ENCODE data around the gene BEND7. TPM values are rescaled to one million over a fixed set of nuclear protein-coding genes. Genes with fewer than 3 reads are reported as not detected.
"Not testable (repeated sequence)": the region's sequence is repeated elsewhere in the genome, so short reads cannot be mapped to it uniquely, and the experiment has no call there.

The BEND7 gene
- polyA plus RNA-seq (ENCODE audit: insufficient read length in 4 of 4), result 10 to 100 TPM; 15.6 to 39.7 (median 33.9) TPM

GRCh38 chr10:13528875-13529713 is at the start of gene BEND7:
Gene BEND7, minus strand, starts transcription at chr10:13529014. Its CDS starts 481 bp downstream, at chr10:13528533.
- DNase-seq (ENCODE audit: low read depth in 4 of 4, low spot score in 3 of 4), result no peak

DNA sequence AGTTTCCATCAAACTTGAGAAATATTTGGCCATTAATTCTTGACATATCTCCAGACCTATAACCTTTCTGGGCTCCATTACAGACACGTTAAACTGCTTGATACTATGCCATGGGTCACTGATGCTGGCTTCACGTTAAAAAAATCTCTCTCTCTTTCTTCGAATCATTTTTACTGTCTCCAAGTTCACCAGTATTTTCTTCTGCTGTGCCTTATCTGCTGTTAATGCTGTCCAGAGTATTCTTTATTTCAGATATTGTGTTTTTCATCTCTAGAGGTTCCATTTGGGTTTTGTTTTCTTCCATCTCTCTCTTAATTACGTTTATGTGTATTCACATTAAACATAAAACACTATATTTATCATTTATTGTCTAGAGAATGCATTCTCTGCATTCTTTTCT is 45.1 kb upstream of the BEND7 start:
- DNase-seq (ENCODE audit: low read depth in 4 of 4, low spot score in 3 of 4), result no peak

DNA sequence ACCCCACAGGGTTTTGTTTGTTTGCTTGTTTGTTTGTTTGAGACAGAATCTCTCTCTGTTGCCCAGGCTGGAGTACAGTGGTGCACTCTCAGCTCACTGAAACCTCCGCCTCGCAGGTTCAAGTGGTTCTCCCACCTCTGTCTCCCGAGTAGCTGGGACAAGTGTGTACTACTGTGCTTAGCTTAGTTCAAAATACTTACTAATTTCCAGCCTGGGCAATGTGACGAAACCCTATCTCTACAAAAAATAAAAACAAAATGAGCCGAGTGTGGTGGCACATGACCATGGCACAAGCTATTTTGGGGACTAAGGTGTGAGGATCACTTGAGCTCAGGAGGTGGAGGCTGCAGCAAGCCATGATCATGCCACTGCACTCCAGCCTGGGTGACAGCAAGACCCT is 42.7 kb upstream of the BEND7 start:
- DNase-seq (ENCODE audit: low read depth in 4 of 4, low spot score in 3 of 4), result no peak

- no peak for DNase-seq (ENCODE audit: low read depth in 4 of 4, low spot score in 3 of 4)
Measured at GRCh38 chr10:13567030-13567429, 38.2 kb upstream of the BEND7 start.

- DNase-seq (ENCODE audit: low read depth in 4 of 4, low spot score in 3 of 4), result no peak
Measured at GRCh38 chr10:13564576-13564975, 35.8 kb upstream of the BEND7 start.

- DNase-seq (ENCODE audit: low read depth in 4 of 4, low spot score in 3 of 4), result no peak
Measured at GRCh38 chr10:13563481-13564445, 34.9 kb upstream of the BEND7 start.

- no peak for DNase-seq (ENCODE audit: low read depth in 4 of 4, low spot score in 3 of 4)
Measured at GRCh38 chr10:13560597-13560996, 31.8 kb upstream of the BEND7 start.

GRCh38 chr10:13559124-13559700 is 30.4 kb upstream of the BEND7 start:
- DNase-seq (ENCODE audit: low read depth in 4 of 4, low spot score in 3 of 4), result no peak

DNA sequence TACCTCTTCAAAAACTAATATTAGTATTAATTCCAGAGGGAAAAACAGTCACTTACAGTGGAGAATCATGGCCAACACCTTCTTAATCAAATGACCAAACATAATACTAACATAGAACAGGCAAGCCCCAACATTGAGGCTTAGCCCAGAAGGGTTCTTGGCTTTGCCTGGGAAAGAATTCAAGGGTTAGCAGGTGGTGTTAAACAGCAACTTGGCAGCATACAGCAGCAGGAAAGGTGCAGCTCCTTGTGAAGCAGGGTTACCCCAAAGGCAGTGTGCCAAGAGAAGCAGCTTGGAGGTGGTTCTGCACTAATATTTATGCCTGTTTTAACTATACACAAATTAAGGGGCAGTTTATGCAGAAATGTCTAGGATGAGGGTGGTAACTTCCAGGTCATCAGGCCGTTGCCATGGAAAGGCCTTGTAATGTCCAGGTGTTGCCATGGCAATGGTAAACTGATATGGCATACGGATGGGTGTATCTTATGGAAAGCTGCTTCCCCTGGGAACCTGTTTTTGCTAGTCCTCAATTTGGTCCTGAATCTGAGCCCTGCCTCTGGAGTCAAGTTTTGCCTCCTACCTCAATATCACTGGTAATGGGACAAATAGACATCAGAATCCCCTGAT is 27.2 kb upstream of the BEND7 start:
- no peak for DNase-seq (ENCODE audit: low read depth in 4 of 4, low spot score in 3 of 4)

DNA sequence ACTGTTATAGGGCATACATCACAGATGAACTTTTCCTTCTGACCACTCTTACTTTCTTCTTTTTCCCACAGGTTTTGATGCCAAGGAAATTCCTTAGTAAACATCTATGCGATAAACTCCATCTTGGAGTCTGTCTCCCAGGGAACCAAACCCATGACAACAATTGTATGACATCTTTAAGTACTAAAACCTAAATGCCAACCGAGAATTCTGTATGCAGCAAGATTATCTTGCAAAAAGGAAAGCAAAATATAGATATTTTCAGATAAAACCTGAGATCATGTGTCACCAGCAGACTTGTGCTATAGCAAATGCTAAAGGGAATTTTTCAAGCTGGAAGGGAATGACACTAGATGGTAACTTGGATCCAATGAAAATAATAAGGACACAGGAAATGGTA is 22.0 kb upstream of the BEND7 start:
- DNase-seq (ENCODE audit: low read depth in 4 of 4, low spot score in 3 of 4), result no peak

DNA sequence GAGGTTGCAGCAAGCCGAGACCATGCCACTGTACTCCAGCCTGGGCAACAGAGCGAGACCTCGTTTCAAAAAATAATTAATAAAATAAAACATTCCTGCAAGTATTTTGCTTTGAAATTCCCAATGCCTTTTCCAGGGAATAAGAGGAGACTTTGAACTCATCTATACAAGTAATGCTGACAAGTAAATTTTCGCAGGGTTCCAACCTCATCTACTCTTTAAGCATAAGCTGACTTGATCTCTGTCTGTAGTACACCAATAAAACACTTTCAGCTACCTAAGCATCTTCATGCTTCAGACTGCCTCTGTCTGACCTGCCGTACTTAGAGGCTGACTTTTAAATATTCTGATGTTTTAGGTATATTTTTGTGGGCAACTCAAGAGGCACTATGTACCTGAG is 13.7 kb upstream of the BEND7 start:
- DNase-seq (ENCODE audit: low read depth in 4 of 4, low spot score in 3 of 4), result no peak

- not testable (repeated sequence) for DNase-seq (ENCODE audit: low read depth in 4 of 4, low spot score in 3 of 4)
Measured at GRCh38 chr10:13537985-13538384, 9.2 kb upstream of the BEND7 start.

DNA sequence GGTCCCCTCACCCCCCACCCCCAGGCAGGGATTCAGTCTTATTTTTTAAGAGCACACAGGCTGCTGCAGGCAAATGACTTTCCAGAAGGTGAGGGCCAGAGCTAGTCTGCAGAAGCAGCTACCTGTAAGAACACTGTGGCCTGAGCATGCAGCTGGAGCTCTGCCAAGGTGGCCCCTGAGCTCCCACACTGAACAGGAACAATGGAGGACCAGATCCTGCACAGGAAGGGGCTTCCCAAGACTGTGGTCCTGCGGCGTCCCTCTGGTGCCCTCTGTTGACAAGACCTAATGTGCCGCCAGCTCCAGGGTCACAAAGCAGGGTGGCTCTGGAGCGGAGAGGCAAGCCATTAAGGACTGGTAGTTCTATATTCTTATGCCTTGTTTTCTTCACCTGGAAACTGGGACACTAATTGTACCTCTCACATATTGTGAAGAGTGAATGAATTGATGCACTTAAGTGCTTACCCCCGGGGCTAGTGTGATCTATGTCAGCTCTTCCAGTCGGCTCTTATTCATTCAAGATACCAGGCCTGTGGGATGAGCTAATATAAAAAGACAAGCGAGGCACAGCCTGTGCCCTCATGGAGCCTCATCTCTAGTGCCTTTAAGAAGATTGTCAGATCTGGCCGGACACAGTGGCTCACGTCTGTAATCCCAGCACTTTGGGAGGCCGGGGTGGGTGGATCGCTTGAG is 8.0 kb upstream of the BEND7 start:
- no peak for DNase-seq (ENCODE audit: low read depth in 4 of 4, low spot score in 3 of 4)

DNA sequence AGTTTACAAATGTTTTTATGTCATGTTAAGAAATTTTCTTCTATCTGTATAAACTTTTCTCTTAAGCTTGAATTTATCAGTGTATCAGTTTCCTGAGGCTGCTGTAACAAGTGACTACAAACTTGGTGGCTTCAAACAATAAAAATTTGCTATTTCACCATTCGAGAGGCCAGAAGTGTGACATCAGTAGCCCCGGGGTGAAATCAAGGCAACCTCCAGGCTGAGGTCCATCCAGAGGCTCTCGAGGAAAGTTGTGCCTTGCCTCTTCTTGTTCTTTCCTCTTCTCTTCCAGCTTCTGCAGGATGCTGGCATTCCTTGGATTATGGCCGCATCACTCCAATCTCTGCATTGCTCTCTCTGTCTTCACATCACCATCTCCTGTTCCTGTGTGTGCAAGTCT is 6.5 kb upstream of the BEND7 start:
- no peak for DNase-seq (ENCODE audit: low read depth in 4 of 4, low spot score in 3 of 4)

- no peak for DNase-seq (ENCODE audit: low read depth in 4 of 4, low spot score in 3 of 4)
Measured at GRCh38 chr10:13529714-13529973, 830 bp upstream of the BEND7 start.

- DNase-seq (ENCODE audit: low read depth in 4 of 4, low spot score in 3 of 4), result no peak
Measured at GRCh38 chr10:13528123-13528874, 515 bp downstream of the BEND7 start.

DNA sequence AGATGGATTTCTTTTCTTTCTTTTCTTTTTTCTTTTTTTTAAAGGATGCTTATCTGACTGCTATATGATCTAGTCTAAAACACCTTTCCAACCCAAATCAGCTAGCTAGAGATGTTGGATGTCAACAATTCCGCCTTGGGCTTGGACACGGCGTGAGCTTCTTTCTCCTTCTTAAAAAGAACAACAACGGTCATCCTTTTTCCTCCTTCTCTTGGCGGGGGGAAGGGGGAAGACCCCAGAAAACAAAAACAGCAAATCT is 1.0 kb downstream of the BEND7 start:
- no peak for DNase-seq (ENCODE audit: low read depth in 4 of 4, low spot score in 3 of 4)

- no peak for DNase-seq (ENCODE audit: low read depth in 4 of 4, low spot score in 3 of 4)
Measured at GRCh38 chr10:13526948-13527863, 1.6 kb downstream of the BEND7 start.

- DNase-seq (ENCODE audit: low read depth in 4 of 4, low spot score in 3 of 4), result no peak
Measured at GRCh38 chr10:13525663-13526062, 3.2 kb downstream of the BEND7 start.

Measured in left renal pelvis (tissue), 4 donors.